Thoracic aorta (tissue), 2 donors: Measurements from ENCODE around the gene TM7SF2. TPM values are rescaled to one million over a fixed set of nuclear protein-coding genes. Genes with fewer than 3 reads are reported as not detected.
A peak's percentile ranks its signal among the peaks of the same experiment; 100 is the strongest.
"Not testable (repeated sequence)": the region's sequence is repeated elsewhere in the genome, so short reads cannot be mapped to it uniquely, and the experiment has no call there.

Experiments used
- ATAC-seq: fragments of 150-250 bp; one replicate; pipeline ENCODE4 v1.8.0; 2017; ENCODE audit warnings: low read depth; ENCODE audit not compliant: insufficient number of reproducible peaks, low FRiP score
- DNase-seq: peaks from one replicate; pipeline ENCODE4 v3.0.0-alpha.2; 2020; ENCODE audit warnings: low spot score
- H3K27ac ChIP-seq, 2 donors: fragments of 200-600 bp; sonication (generic); 1 replicate in 1 of 2; 2 replicates in 1 of 2; pipeline ENCODE4 v1.5.1; 2016; ENCODE audit warnings: mild to moderate bottlenecking in 2 of 2, moderate library complexity in 2 of 2
- H3K27me3 ChIP-seq: fragments of 200-600 bp; sonication (generic); replicated peaks from 2 replicates; pipeline ENCODE4 v1.6.0; 2016; ENCODE audit warnings: mild to moderate bottlenecking; ENCODE audit not compliant: insufficient read depth
- H3K36me3 ChIP-seq: fragments of 200-600 bp; sonication (generic); one replicate; pipeline ENCODE4 v1.5.1; 2016
- H3K4me1 ChIP-seq, 2 donors: fragments of 200-600 bp; sonication (generic); 1 replicate in 1 of 2; 2 replicates in 1 of 2; pipeline versions ENCODE4 v1.5.1 to v1.6.0; 2016; ENCODE audit warnings: low read depth in 2 of 2, mild to moderate bottlenecking in 1 of 2; ENCODE audit not compliant: control insufficient read depth in 1 of 2
- H3K4me3 ChIP-seq: fragments of 200-600 bp; sonication (generic); 2 replicates; pipeline ENCODE4 v1.5.1; 2016; ENCODE audit warnings: mild to moderate bottlenecking
- H3K9me3 ChIP-seq: fragments of 200-600 bp; sonication (generic); 2 replicates; pipeline ENCODE4 v1.5.1; 2016
- CTCF ChIP-seq: fragments of 200-600 bp; sonication (generic); IDR thresholded peaks from one replicate; pipeline ENCODE4 v1.5.1; 2019; ENCODE audit warnings: antibody characterized with exemption
- total RNA-seq, 2 donors: library from RNA; depleted of rRNA; stranded (reverse); fragments of >200 nt; gene quantifications; one replicate each; pipeline versions ENCODE4 v1.1.0 to v1.2.3, GENCODE V29; 2016

The TM7SF2 gene
- total RNA-seq, 2 donors from 2014 or later: 2.5 to 49.0 TPM

GRCh38 chr11:65115361-65116082, 3.9 kb downstream of the TM7SF2 start:
- Histone ChIP-seq H3K9me3 (no peaks in the 10 kb centered on the region), H3K36me3 (peaks cover 10% of the 10 kb centered on the region), H3K4me3 (no peak overlapping the region), H3K27ac (no peak overlapping the region), H3K27me3 (no peaks in the 10 kb centered on the region), H3K4me1 (peaks cover 25 to 45% of the 10 kb centered on the region in 2 donors)
- DNase-seq: no peak
- no peak for TF ChIP-seq CTCF
- ATAC-seq: no peak

GRCh38 chr11:65116370-65117205, 4.9 kb downstream of the TM7SF2 start:
- peaks cover 33 to 47% of the 10 kb centered on the region in 2 donors for H3K4me1 ChIP-seq

GRCh38 chr11:65117206-65118096, 5.8 kb downstream of the TM7SF2 start, which contains the start of gene ZNHIT2:
TSS of gene ZNHIT2 (minus strand) at chr11:65117701. CDS start at chr11:65117653, 48 bp downstream.
- peak; percentile 74 for ATAC-seq
- peak; percentile 95 for TF ChIP-seq CTCF
- Histone ChIP-seq H3K9me3 (no peaks in the 10 kb centered on the region), H3K36me3 (peaks cover 15% of the 10 kb centered on the region), H3K27me3 (no peaks in the 10 kb centered on the region), H3K27ac (peak within 1 kb of the TSS; percentile 75 to 85), H3K4me3 (peak within 1 kb of the TSS; percentile 85), H3K4me1 (peaks cover 26 to 39% of the 10 kb centered on the region in 2 donors)
- peak; percentile 97 for DNase-seq

More at GRCh38 chr11:65116370-65117205, 4.9 kb downstream of the TM7SF2 start:
- Histone ChIP-seq H3K4me3 (peak overlapping the region; percentile 85), H3K27ac (peak overlapping the region; percentile 75 to 85), H3K9me3 (no peaks in the 10 kb centered on the region), H3K36me3 (peaks cover 15% of the 10 kb centered on the region), H3K27me3 (no peaks in the 10 kb centered on the region)
- TF ChIP-seq CTCF: no peak
- no peak for DNase-seq
- no peak for ATAC-seq

- no peak for ATAC-seq
- TF ChIP-seq CTCF: peak; percentile 21
- Histone ChIP-seq H3K27ac (peak overlapping the region in 1 of 2 donors; percentile 21), H3K4me3 (no peak overlapping the region), H3K36me3 (peaks cover 15% of the 10 kb centered on the region), H3K4me1 (peaks cover 20 to 39% of the 10 kb centered on the region in 2 donors), H3K9me3 (no peaks in the 10 kb centered on the region), H3K27me3 (no peaks in the 10 kb centered on the region)
- DNase-seq: no peak
Observed at GRCh38 chr11:65118097-65118837, 6.6 kb downstream of the TM7SF2 start.

- Histone ChIP-seq H3K4me1 (peaks cover 18 to 38% of the 10 kb centered on the region in 2 donors), H3K36me3 (peaks cover 15% of the 10 kb centered on the region)
- DNase-seq, H3K4me3 ChIP-seq, H3K27me3 ChIP-seq, H3K9me3 ChIP-seq, H3K27ac ChIP-seq, ATAC-seq: not testable (repeated sequence)
Observed at GRCh38 chr11:65118891-65119669, 7.4 kb downstream of the TM7SF2 start.
